ENCODE data around the gene DNAH1.

- TF ChIP-seq POLR2A (IDR thresholded peaks at IDR 0.05) (no peak), CTCF (IDR thresholded peaks at IDR 0.05) (no peak)
Measured at GRCh38 chr3:52420388-52420787, 104.3 kb downstream of the DNAH1 start.

Data from Peyer's patch (tissue), 4 donors.